GM20431 (cell line): ENCODE measurements around the gene BCL2L2.
"Not testable (repeated sequence)": the region's sequence is repeated elsewhere in the genome, so short reads cannot be mapped to it uniquely, and the experiment has no call there.

Source experiments
- in situ Hi-C: fragments of 300-500 bp; cut with MseI, MboI; formaldehyde crosslinking; loops from one replicate; pipeline ENCODE4 v1.15.0; 2020; ENCODE audit warnings: low sequenced_read_pairs; ENCODE audit not compliant: unreplicated experiment

The BCL2L2 gene

GRCh38 chr14:23322568-23323517 is 16.2 kb downstream of the BCL2L2 start:
- in situ Hi-C loops = no loop called here

DNA sequence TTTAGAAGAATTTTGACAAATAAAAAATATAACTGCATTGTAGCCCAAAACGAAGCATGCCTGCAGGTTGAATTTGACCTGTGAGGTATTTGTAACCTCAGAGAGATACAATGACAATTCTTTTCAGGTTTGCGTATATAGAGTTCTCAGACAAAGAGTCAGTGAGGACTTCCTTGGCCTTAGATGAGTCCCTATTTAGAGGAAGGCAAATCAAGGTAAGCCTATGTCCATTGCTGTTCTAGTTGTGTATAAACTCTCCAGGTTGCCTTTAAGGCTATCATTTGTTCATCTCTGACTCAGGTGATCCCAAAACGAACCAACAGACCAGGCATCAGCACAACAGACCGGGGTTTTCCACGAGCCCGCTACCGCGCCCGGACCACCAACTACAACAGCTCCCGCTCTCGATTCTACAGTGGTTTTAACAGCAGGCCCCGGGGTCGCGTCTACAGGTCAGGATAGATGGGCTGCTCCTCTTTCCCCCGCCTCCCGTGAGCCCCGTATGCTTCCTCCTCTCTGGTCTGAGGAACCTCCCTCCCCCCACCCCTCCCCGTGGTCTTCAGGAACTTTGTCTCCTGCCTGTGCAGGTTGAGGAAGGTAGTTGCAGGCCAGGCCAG is 17.3 kb downstream of the BCL2L2 start:
- in situ Hi-C loops = no loop called here

- in situ Hi-C loops = no loop called here
Observed at GRCh38 chr14:23324455-23324846, 17.8 kb downstream of the BCL2L2 start.

- in situ Hi-C loops = no loop called here
Observed at GRCh38 chr14:23324993-23325392, 18.4 kb downstream of the BCL2L2 start.

GRCh38 chr14:23325746-23326145 is 19.1 kb downstream of the BCL2L2 start:
- in situ Hi-C loops = not testable (repeated sequence)

GRCh38 chr14:23326491-23327332 is 20.1 kb downstream of the BCL2L2 start:
- in situ Hi-C loops = no loop called here

DNA sequence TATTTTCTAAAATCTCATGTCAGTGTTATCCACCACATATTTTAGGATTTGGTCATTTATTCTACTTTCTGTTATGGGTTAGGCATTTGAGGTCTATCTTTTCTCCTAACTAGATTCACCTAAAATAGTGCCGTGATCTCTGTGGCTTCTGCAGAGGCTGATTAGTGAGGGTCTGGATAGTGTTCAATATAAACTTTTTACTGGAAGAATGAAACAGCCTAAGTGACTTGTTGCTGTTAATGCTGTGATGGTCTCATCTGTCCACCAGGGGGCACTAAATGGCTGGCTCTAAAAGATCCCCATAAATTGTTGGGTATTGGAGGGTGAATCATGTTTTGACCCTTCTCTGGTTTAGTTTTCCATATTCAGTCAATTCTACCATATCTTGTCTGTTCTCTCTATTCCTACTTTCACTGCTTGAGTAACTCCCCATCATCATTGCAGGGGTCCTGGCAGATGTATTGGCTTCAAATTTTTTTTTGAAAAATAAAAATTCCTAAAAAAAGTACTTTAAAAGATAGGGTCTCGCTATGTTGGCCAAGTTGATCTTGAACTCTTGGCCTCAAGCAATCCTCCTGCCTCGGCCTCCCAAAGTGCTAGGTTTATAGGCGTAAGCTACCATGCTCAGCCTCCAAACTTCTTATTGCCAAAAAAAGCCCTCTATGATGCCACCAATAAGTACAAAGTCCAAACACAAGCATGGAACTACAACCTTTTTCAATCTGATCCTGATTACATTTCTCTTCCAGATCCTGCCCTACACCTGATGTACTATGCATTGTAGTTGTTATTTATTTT is 21.5 kb downstream of the BCL2L2 start:
- in situ Hi-C loops = no loop called here

DNA sequence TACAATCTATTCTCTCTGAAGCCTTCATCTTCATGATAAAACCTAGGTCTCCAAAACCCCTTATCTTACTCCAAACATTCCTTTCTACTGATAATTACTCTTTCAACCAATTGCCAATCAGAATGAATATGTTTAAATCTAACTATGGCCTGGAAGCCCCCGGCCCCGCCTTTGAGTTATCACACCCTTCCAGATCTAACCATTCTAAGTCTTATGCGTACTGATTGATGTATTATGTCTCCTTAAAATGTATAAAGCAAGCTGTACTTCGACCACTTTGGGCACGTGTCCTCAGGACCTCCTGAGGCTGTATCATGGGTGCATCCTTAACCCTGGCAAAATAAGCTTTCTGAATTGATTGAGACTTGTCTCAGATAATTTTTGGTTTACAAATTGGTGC is 29.0 kb downstream of the BCL2L2 start:
- in situ Hi-C loops = no loop called here

DNA sequence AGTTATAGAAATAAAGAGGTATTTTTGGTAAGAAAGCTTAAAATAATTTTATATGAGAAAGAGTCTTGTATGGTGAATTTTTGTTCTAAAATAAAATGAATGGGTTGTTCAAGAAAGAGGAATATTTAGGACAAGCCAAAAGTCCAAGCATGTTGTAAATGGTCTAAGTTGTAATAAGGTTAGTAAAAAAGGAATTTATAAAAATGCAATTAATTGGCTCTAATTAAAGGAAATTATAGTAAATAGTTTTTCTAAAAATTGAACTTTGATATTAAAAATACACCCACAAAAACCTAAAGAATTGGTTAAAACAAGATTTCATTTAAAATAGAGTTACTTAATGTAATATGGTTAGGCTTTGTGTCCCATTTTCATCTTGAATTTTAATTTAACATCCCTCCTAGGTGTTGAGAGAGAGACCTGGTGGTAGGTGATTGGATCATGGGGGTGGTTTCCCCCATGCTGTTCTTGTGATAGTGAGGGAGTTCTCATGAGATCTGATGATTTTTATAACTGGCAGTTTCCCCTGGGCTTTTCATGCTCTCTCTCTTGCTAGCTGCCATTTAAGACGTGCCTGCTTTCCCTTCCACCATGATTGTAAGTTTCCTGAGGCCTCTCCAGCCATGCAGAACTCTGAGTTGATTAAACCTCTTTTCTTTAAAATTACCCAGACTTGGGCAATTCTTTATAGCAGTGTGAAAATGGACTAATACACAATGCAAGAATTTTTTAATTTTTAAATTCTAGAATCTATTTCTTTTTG is 33.1 kb downstream of the BCL2L2 start:
- in situ Hi-C loops = no loop called here

- in situ Hi-C loops = no loop called here
Observed at GRCh38 chr14:23344481-23344880, 37.8 kb downstream of the BCL2L2 start.

DNA sequence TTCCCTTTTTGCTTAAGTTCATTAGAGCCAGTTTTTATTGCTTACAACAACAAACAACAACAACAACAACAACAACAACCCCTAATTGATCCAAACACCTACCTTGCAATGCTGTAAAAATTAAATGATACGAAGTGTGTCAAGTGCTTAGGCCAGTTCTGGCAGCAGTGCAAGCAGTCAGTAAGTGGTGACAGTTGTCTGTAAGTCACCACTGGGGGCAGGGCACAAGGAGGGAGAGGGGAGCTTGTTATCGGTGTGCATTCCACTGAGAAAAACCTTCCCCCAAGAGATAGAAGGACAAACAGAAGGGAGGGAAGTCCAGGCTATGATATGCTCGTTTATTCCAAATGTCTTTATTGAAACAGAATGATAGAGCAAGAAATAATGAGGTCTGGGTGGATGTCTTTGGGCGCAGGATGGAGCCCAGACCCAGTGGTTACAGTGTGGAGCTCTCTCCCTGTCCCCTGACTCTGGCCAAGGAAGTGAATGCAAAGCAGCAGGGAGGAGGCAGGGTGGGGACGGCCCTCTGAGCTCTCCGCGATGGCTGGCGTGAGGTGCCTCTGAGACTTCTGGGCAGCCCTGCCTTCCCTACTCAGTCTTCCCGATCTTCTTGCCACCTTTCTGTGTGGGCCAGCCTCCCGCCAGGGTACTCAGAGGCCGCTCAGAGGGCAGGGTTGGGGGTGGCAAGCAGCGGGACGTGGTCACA is 39.5 kb downstream of the BCL2L2 start:
- in situ Hi-C loops = no loop called here

DNA sequence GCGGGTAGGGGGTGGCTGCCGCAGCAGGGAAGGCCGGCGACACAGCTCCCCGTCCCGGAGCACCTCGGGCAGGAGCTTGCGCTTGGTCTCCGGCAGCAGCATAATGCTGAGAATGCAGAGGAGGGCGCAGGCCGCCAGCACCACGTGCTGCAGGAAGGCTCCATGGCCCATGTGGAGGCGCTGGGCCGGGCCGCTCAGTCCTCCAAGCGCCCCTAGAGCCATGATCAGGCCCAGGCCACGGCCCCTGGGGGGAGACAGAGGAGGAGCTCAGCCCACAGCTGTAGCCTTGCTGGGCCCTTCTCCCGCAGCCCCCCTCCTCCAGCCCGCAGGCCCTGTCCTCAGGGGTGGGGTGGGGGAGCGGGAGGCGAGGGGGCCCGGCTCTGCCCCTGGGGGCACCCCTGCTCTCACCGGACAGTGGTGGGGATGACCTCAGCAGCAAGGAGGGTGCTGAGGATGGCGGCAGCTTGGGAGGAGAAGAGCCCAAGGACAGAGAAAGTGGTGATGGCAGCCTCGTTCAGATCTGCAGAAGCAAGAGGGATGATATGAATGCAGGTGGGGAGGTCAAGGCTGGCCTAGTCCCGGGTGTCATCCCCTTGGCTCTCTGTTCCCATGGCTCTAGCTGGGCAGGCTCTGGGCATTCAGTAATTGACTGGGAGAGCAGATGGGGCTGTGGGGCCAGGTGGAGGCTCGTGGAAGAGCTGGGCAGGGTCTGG is 40.2 kb downstream of the BCL2L2 start:
- in situ Hi-C loops = no loop called here

- in situ Hi-C loops = no loop called here
Observed at GRCh38 chr14:23347406-23348296, 41.0 kb downstream of the BCL2L2 start.

DNA sequence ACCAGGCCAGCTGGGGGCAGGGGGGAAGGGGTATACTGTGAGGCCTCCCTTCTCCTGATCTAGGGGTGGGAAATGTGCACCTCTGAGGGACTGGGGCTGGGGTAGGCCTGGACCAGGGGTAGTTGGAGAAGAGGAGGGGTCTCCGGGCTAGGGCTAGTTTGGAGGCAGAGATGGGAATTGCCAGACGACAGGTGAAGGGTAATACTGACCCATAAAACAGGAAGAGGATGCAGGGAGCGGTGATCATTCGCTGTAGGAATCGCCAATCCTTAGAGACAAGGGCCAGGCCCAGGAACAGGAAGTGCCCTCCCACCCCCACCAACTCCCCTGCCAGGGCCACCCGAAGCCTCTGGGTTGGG is 41.6 kb downstream of the BCL2L2 start:
- in situ Hi-C loops = no loop called here

GRCh38 chr14:23349156-23349845 is 42.7 kb downstream of the BCL2L2 start:
- in situ Hi-C loops = no loop called here

DNA sequence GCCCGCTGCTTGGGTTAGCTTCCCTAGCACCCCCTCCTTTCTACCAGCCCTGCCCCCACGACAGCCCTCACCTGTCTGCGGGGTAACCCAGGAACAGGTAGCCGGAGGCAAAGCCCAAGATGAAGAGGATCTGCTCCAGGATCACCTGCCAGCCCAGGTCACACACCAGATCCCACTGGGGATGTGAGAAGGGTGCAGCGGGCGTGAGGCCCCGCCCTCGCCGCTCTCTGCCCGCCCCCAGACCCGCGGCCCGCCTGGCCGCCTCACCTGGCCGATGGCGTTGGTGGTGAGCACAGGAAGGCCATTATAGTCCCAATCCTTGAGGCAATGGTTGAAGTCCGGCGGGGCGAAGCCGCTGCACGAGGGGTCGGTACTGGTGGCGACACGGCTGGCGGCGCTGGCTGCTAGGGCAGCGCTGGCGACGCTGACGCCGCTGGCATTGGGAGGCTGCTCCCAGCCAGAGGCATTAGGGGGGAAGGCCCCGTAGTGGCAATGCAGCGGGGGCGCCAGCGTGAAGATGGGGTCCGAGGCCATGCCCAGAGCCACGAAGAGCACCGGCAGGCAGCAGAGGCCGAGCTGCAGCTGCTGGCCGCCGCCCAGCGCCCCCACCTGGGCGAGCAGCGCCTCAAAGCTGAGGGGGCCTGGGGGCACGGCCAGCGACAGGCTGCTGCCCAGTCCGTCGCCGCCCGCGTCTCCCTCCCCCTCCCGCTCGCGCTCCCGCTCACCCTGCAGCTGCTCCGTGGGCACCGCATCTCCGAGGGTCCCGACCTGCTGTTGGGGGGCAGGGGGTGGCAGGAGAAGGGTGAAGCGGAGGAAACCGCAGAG is 45.3 kb downstream of the BCL2L2 start:
- in situ Hi-C loops = no loop called here
